DOHH2 (cell line): ENCODE measurements around the gene C9orf153.

Source experiments
- EZH2phosphoT487 ChIP-seq: fragments of 200-600 bp; sonication (generic); IDR thresholded peaks from 2 replicates; pipeline ENCODE4 v1.6.1; 2017; ENCODE audit warnings: borderline replicate concordance, mild to moderate bottlenecking, antibody characterized with exemption, low read length, moderate library complexity, mixed read lengths
- TF ChIP-seq, protein P1 (sequence below): fragments of 200-600 bp; sonication (generic); IDR thresholded peaks from one replicate; pipeline ENCODE4 v1.5.1; 2014; ENCODE audit warnings: antibody characterized with exemption, mild to moderate bottlenecking, low read depth, low read length; ENCODE audit not compliant: poor library complexity, severe bottlenecking

DNA sequence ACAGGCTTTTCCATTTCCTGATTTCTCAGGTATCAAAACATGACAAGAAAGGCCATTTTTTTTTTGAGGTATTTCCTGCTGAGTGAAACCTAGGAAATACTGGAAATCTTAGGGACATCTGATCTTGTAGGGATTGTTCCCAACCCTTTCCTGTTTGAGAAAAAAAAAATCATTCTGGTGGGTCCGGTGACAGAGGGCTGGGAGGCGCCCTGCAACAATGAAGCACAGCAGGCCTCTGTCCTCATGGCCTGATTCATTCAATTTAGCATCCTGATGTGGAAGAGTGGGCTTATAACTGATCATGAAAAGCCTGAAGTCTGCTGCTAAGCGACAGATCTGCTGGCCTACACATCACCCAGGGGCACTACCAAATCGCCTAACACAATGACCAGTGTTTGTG lies 3.0 kb upstream of the C9orf153 start:
- TF ChIP-seq, protein P1, sequence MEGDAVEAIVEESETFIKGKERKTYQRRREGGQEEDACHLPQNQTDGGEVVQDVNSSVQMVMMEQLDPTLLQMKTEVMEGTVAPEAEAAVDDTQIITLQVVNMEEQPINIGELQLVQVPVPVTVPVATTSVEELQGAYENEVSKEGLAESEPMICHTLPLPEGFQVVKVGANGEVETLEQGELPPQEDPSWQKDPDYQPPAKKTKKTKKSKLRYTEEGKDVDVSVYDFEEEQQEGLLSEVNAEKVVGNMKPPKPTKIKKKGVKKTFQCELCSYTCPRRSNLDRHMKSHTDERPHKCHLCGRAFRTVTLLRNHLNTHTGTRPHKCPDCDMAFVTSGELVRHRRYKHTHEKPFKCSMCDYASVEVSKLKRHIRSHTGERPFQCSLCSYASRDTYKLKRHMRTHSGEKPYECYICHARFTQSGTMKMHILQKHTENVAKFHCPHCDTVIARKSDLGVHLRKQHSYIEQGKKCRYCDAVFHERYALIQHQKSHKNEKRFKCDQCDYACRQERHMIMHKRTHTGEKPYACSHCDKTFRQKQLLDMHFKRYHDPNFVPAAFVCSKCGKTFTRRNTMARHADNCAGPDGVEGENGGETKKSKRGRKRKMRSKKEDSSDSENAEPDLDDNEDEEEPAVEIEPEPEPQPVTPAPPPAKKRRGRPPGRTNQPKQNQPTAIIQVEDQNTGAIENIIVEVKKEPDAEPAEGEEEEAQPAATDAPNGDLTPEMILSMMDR, result no peak
- TF ChIP-seq EZH2phosphoT487, result no peak
